OCI-LY3 (cell line): ENCODE data around the gene TRDMT1.

ENCODE experiments used
- H2AFZ ChIP-seq: fragments of 200-600, 300-600 bp; shearing (Covaris generic); 2 replicates; pipeline ENCODE4 v1.6.0; 2014; ENCODE audit warnings: antibody characterized with exemption, low read depth, low read length
- H3K27ac ChIP-seq: fragments of 200-600, 300-600 bp; sonication (generic); 2 replicates; pipeline ENCODE4 v1.5.1; 2014; ENCODE audit warnings: mild to moderate bottlenecking, low read length, moderate library complexity, mixed read lengths
- H3K27me3 ChIP-seq: fragments of 200-600, 300-600 bp; sonication (generic); 2 replicates; pipeline ENCODE4 v1.6.1; 2014; ENCODE audit warnings: low read depth, low read length, mixed read lengths
- H3K36me3 ChIP-seq: fragments of 200-600, 300-600 bp; sonication (generic); replicated peaks from 2 replicates; pipeline ENCODE3; 2014; ENCODE audit warnings: low read depth, low read length, mixed read lengths
- H3K4me1 ChIP-seq: fragments of 300-600, 200-600 bp; sonication (generic); 2 replicates; pipeline ENCODE4 v1.6.1; 2014; ENCODE audit warnings: low read length, mixed read lengths
- H3K4me2 ChIP-seq: fragments of 200-600, 300-600 bp; sonication (generic); 2 replicates; pipeline ENCODE4 v1.6.1; 2014; ENCODE audit warnings: low read length, mixed read lengths
- H3K4me3 ChIP-seq: fragments of 300-600, 200-600 bp; sonication (generic); 2 replicates; pipeline ENCODE4 v1.5.1; 2014; ENCODE audit warnings: antibody characterized with exemption, mild to moderate bottlenecking, low read length, moderate library complexity
- H3K79me2 ChIP-seq: fragments of 300-600, 200-600 bp; shearing (Covaris generic); 2 replicates; pipeline ENCODE4 v1.6.1; 2014; ENCODE audit warnings: mild to moderate bottlenecking, low read length, mixed read lengths
- H3K9ac ChIP-seq: fragments of 300-600, 200-600 bp; shearing (Covaris generic); 2 replicates; pipeline ENCODE4 v1.6.0; 2014; ENCODE audit warnings: mild to moderate bottlenecking, low read length, moderate library complexity
- H3K9me3 ChIP-seq: fragments of 200-600, 300-600 bp; shearing (Covaris generic); 2 replicates; pipeline ENCODE4 v1.6.1; 2014; ENCODE audit warnings: low read length, mixed read lengths; ENCODE audit not compliant: insufficient read depth
- H4K20me1 ChIP-seq: fragments of 200-600, 300-600 bp; sonication (generic); 2 replicates; pipeline ENCODE4 v1.6.1; 2016; ENCODE audit warnings: low read length, mixed read lengths; ENCODE audit not compliant: insufficient read depth
- EZH2phosphoT487 ChIP-seq: fragments of 200-600 bp; shearing (Covaris generic); IDR thresholded peaks from 2 replicates; pipeline ENCODE4 v1.6.1; 2018; ENCODE audit warnings: antibody characterized with exemption, mixed run types, low read depth
- TF ChIP-seq, protein P1 (sequence below): fragments of 200-600, 300-600 bp; sonication (generic); IDR thresholded peaks from 2 replicates; pipeline ENCODE4 v1.5.1; 2014; ENCODE audit warnings: antibody characterized with exemption, low read length, low read depth

The TRDMT1 gene

DNA sequence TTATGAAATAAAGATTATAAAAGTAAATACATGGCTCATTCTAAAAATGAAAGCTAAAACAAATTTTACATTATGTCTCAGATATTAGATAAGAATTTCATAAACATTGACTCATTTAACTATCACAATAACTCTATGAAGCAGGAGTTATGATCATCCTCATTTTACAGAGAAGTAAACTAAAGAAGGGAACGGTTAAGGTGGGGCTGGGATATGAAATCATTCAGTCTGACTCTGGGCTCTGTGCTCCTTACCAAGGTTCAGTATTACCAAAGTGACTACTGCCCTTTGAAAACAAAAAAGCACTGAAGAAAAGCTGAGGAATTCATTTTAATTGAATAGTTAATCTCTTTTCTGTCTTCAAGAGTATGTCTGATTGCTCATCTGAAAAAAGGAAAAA, 49.8 kb downstream of the TRDMT1 start:
- H3K9me3 ChIP-seq = no peaks in the 10 kb centered on the region
- no peaks in the 10 kb centered on the region for H4K20me1 ChIP-seq
- no peaks in the 10 kb centered on the region for H3K27me3 ChIP-seq
- TF ChIP-seq EZH2phosphoT487 = no peak
- TF ChIP-seq, protein P1, sequence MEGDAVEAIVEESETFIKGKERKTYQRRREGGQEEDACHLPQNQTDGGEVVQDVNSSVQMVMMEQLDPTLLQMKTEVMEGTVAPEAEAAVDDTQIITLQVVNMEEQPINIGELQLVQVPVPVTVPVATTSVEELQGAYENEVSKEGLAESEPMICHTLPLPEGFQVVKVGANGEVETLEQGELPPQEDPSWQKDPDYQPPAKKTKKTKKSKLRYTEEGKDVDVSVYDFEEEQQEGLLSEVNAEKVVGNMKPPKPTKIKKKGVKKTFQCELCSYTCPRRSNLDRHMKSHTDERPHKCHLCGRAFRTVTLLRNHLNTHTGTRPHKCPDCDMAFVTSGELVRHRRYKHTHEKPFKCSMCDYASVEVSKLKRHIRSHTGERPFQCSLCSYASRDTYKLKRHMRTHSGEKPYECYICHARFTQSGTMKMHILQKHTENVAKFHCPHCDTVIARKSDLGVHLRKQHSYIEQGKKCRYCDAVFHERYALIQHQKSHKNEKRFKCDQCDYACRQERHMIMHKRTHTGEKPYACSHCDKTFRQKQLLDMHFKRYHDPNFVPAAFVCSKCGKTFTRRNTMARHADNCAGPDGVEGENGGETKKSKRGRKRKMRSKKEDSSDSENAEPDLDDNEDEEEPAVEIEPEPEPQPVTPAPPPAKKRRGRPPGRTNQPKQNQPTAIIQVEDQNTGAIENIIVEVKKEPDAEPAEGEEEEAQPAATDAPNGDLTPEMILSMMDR = no peak
- no peaks in the 10 kb centered on the region for H3K36me3 ChIP-seq
- no peak overlapping the region for H2AFZ ChIP-seq
- no peaks in the 10 kb centered on the region for H3K4me1 ChIP-seq
- H3K9ac ChIP-seq = no peak overlapping the region
- no peak overlapping the region for H3K4me3 ChIP-seq
- no peak overlapping the region for H3K27ac ChIP-seq
- H3K79me2 ChIP-seq = no peaks in the 10 kb centered on the region
- H3K4me2 ChIP-seq = no peak overlapping the region

DNA sequence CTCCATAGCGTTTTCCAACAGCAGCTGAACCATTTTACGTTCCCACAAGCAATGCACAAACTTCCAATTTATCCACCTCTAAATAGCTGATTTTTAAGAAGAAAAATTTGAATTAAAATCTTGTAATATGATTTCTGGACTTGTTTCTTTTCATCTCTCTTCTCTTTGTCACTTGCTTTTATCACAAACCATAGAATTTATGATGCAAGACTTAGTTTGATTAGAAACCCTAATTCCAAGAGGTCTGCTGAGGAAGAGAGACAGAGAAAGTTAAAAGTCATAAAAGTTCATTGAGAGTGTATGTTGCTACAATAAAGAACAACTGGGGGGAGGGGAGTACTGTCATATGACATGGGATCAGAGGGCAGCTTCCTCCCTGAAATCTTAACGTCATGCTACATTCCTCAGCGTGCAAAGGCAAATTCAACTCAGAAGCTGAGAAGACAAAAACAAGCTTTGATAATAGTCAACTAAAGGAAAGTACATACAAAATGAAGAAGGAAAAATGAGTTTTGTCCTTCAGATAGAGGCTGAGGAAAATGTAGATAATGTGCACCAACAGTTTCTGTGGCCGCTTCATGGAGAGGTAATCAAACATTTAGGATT, 53.5 kb downstream of the TRDMT1 start:
- Histone ChIP-seq H3K4me2 (no peak overlapping the region), H2AFZ (no peak overlapping the region), H3K27ac (no peak overlapping the region), H3K4me1 (no peaks in the 10 kb centered on the region), H3K4me3 (no peak overlapping the region), H3K36me3 (no peaks in the 10 kb centered on the region), H3K9me3 (no peaks in the 10 kb centered on the region), H3K9ac (no peak overlapping the region), H3K79me2 (no peaks in the 10 kb centered on the region), H3K27me3 (no peaks in the 10 kb centered on the region), H4K20me1 (no peaks in the 10 kb centered on the region)
- no peak for TF ChIP-seq EZH2phosphoT487
- TF ChIP-seq, protein P1 = no peak

DNA sequence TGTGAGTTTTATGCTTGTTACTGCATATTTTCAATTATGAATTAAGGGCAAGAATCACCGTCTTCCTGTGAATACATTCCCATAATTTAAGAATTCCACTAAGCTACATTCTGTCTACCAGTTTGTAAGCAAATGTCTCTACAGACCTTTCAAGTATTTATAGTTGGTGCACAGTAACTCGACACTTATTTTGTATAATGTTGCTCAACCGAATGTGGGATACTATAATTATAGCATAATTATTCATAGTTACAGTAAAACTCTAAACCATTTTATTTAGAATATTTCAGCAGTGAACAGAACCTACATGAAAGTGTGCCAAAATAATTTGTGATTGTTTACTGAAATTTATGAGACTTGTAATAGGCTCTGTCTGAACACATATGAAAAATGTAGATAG, 54.6 kb downstream of the TRDMT1 start:
- Histone ChIP-seq H3K4me2 (no peak overlapping the region), H2AFZ (no peak overlapping the region), H3K79me2 (no peaks in the 10 kb centered on the region), H4K20me1 (no peaks in the 10 kb centered on the region), H3K4me3 (no peak overlapping the region), H3K9me3 (no peaks in the 10 kb centered on the region), H3K27ac (no peak overlapping the region), H3K27me3 (no peaks in the 10 kb centered on the region), H3K4me1 (no peaks in the 10 kb centered on the region), H3K36me3 (no peaks in the 10 kb centered on the region), H3K9ac (no peak overlapping the region)
- TF ChIP-seq, protein P1 = no peak
- no peak for TF ChIP-seq EZH2phosphoT487

DNA sequence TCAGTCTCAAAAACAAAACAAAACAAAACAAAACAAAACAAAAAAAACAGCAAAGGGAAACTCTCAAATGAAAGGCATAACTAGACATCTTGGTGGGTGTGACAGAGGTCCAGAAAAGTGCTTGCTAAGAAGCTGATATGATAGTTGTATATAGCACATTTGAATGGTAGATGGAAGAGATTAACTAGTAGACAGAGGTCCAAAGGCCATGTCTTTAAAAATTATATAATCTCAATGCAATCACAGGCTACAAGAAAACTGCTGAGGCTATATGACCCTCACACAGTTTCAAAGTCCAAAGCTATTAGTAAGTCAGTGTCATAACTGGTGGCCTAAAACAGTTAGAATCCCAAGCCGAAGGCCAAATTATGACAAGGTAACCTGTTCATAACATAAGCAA, 56.2 kb downstream of the TRDMT1 start:
- H3K9me3 ChIP-seq = no peaks in the 10 kb centered on the region
- H4K20me1 ChIP-seq = no peaks in the 10 kb centered on the region
- no peaks in the 10 kb centered on the region for H3K36me3 ChIP-seq
- H3K4me1 ChIP-seq = no peaks in the 10 kb centered on the region
- H3K27ac ChIP-seq = no peak overlapping the region
- TF ChIP-seq, protein P1 = no peak
- no peak for TF ChIP-seq EZH2phosphoT487
- no peaks in the 10 kb centered on the region for H3K79me2 ChIP-seq
- no peak overlapping the region for H3K4me3 ChIP-seq
- no peaks in the 10 kb centered on the region for H3K27me3 ChIP-seq
- no peak overlapping the region for H3K4me2 ChIP-seq
- H3K9ac ChIP-seq = no peak overlapping the region
- H2AFZ ChIP-seq = no peak overlapping the region
